Activated CD4-positive, CD25-positive, alpha-beta regulatory T cell treated with anti-CD3 and anti-CD28 coated beads, Interleukin-2, amount 50 U/mL, for 24 hours (primary cell): ENCODE data around the gene NFKBIZ.
"Not testable (repeated sequence)": the region's sequence is repeated elsewhere in the genome, so short reads cannot be mapped to it uniquely, and the experiment has no call there.

Experiments used
- ATAC-seq, 2 donors: fragments of 150-1000 bp; cut with Tn5 transposase; one replicate each; pipeline ENCODE4 v1.10.0; 2021; ENCODE audit warnings: mild to moderate bottlenecking in 1 of 2, moderate library complexity in 1 of 2

NFKBIZ gene

GRCh38 chr3:101876142-101876541, 26.8 kb downstream of the NFKBIZ start:
- no peak for ATAC-seq

DNA sequence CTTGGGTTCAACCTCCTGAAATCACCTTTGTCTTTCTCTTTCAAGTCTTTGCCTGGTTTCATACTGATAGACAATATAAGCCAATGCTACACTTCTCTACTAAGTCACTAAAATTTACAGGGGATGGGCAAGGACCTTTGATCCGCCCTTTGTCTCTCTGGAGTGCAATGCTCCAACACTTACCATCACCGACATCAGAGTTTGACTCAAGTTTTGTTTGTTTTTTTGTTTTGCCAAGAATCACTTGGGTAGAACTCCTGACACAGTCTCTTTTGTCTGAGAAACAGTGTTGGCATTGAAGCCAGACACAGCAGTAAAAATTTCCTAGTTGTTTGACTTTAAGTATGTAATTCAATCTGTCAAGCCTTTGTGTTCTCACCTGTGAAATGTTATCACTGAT, 29.3 kb downstream of the NFKBIZ start:
- ATAC-seq: no peak

- ATAC-seq: no peak
Measured at GRCh38 chr3:101879102-101879501, 29.8 kb downstream of the NFKBIZ start.

DNA sequence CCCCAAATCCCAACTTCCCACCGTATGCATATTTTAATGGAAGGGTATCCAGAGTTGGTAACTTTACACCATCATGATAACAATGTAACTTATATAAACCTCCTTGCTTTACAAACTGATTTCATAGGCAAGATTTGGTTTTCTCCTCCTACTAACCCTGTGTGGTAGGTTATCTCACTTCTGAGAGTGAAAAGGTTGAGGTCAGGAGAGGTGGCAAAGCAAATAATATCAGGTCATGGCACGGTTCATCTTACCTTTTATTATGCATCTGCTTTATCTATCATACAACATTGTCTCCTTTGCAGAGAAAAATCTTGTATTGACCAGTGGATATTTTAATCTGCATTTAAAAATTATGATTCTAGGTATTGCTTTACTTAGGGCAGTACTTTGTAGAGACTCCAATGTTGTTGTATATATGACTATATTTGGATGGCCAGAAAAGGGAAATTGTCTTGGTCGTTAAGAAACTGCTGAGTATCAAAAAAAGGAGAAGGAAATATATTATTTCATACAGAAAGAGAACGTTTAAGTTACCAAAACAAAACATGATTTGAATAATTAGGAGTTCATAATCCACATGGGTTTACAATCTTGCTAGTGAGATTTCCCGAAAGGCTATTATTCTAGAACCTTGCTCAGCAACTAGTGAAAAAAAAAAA, 30.4 kb downstream of the NFKBIZ start:
- ATAC-seq: no peak

DNA sequence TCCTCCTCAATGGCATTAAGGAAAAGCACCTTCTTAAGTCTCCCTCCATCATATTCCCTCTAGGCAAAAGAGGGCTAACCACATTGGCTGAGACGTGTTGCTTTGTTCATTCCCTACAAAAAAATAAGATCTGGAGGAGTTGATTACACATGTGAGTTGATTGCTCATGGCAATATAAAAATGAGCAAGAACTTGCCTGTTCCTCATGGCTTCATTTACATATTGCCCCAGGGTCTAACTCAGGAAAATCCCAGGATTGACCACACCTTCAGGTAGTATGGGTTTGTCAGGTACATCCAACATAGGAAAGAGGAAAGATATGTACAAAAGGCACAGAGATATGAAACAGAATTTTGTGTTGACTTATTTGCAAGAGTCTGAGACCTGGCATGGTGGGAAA, 35.5 kb downstream of the NFKBIZ start:
- ATAC-seq: no peak

DNA sequence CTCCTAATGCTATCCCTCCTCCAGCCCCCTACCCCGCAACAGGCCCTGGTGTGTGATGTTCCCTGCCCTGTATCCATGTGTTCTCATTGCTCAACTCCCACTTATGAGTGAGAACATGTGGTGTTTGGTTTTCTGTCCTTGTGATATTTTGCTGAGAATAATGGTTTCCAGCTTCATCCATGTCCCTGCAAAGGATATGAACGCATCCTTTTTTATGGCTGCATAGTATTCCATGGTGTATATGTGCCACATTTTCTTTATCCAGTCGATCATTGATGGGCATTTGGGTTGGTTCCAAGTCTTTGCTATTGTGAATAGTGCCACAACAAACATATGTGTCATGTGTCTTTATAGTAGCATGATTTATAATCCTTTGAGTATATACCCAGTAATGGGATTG, 36.3 kb downstream of the NFKBIZ start:
- ATAC-seq: not testable (repeated sequence)

GRCh38 chr3:101886626-101887025, 37.3 kb downstream of the NFKBIZ start:
- ATAC-seq: no peak

- no peak for ATAC-seq
Measured at GRCh38 chr3:101888653-101889052, 39.3 kb downstream of the NFKBIZ start.

DNA sequence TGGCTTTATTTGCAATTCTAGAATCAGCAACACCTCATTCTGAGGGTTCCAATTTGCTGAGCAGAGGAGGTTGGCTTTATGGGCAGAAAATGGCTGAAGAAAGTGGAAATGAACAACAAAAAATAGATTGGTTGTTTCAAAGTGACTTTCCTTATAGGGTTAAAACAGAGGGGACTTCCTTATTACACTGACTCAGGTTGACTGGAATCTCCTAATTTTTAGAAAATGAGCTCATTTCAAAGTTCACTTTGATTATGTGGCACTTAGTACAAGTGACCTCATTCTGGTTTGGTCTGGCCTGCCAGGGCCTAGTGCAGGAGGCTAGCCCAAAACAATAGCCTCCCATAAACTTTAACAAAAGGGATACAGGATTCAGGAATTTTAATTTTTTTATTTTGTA, 41.4 kb downstream of the NFKBIZ start:
- ATAC-seq: peak; percentile 35 to 59

DNA sequence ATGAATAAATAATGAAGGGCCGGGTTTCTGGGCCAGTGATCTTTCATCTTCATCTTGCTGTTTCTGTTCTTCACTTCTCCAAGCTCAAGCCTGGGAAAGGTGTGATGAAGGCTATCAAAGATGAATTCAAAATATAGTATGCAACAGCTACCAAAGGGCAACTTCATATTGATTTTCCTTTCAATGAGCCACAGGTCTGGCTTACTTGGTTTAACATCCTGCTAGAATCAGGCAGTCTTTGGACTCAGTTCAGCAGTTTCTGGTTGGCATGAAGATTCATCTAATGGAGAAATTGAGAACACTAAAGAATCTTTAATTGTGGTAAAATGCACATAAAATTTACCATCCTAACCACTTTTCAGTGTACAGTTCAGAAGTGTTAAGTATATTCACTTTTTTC, 43.3 kb downstream of the NFKBIZ start:
- no peak for ATAC-seq

DNA sequence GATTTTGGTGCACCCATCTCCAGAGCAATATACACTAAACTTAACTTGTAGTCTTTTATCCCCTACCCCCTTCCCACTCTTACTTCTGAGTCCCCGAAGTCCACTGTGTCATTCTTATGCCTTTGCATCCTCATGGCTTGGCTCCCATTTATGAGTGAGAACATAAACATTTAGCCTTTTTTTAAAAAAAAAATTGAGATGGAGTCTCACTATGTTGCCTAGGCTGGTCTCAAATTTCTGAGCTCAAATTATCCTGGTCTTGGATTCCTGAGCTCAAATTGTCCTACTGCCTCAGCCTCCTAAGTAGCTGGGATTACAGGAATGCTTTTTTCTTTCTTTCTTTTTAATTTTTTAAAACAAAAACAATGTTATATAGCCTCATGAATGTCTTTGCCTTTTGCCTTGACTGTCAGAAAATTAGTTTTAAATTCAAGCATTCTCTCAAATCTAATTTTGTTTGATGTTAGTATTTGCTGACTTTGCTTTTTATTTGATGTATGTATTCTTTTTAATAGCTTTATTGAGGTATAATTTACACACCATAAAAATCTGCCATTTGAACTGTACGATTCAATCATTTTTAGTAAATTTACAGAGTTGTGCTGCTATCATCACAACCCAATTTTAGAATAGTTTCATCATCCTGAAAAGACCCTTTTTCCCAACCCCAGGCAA, 46.9 kb downstream of the NFKBIZ start:
- ATAC-seq: no peak

GRCh38 chr3:101897013-101897412, 47.7 kb downstream of the NFKBIZ start:
- no peak for ATAC-seq

GRCh38 chr3:101898039-101898438, 48.7 kb downstream of the NFKBIZ start:
- no peak for ATAC-seq

GRCh38 chr3:101898752-101899169, 49.4 kb downstream of the NFKBIZ start:
- ATAC-seq: peak in 1 of 2 donors; percentile 59

- ATAC-seq: no peak
Measured at GRCh38 chr3:101900316-101900715, 51.0 kb downstream of the NFKBIZ start.

- ATAC-seq: no peak
Measured at GRCh38 chr3:101900736-101901135, 51.4 kb downstream of the NFKBIZ start.

DNA sequence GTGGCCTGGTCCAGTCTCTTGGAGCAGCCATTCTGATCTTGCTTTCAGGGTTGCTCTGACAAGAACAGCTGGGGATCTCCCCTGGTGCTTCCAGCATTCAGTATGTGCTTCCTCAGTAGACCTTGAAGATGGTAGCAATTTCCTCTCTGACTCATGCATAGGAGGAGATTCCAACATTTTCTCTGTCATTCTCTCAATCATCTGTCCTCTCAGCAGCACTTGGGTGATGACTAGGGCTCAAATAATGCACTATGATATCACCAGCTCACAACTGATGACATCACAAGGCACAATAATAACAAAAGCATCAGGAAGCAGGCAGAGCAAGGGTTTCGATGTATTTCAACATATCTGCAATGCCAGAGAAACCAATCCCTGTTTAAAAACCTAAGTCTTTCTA, 52.7 kb downstream of the NFKBIZ start:
- ATAC-seq: peak; percentile 30 to 56

GRCh38 chr3:101903451-101903871, 54.1 kb downstream of the NFKBIZ start:
- no peak for ATAC-seq

DNA sequence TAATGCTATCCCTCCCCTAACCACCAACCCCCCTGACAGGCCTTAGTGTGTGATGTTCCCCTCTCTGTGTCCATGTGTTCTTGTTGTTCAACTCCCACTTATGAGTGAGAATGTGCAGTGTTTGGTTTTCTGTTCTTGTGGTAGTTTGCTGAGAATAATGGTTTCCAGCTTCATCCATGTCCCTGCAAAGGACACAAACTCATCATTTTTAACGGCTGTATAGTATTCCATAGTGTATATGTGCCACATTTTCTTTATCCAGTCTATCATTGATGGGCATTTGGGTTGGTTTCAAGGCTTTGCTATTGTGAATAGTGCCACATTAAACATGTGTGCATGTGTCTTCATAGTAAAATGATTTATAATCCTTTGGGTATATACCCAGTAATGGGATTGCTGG, 56.3 kb downstream of the NFKBIZ start:
- ATAC-seq: not testable (repeated sequence)
